Activated B cell treated with CpG ODN at 0.5 μM for 24 hours (primary cell): Measurements from ENCODE around the gene SLC7A5. TPM values are rescaled to one million over a fixed set of nuclear protein-coding genes. Genes with fewer than 3 reads are reported as not detected.

Experiments
- ATAC-seq: fragments of 200-7000 bp; cut with Tn5 transposase; one replicate; pipeline ENCODE4 v1.10.0; 2021; ENCODE audit warnings: low read depth, mild to moderate bottlenecking, moderate library complexity
- CTCF ChIA-PET: fragments of 350-600 bp; sonication (Branson Sonifier 250); formaldehyde crosslinking; loops from one replicate; lab custom pipeline; 2021; ENCODE audit warnings: antibody characterized with exemption; lab: Charles Lee
- POLR2A ChIA-PET: fragments of 350-600 bp; sonication (Branson Sonifier 250); formaldehyde crosslinking; loops from one replicate; lab custom pipeline; 2021; ENCODE audit warnings: antibody characterized with exemption; lab: Charles Lee
- DNase-seq: peaks from one replicate; pipeline ENCODE4 v3.0.0; 2022
- H3K27ac Mint-ChIP-seq: one replicate; pipeline ENCODE4 v1.8.0; 2020; ENCODE audit warnings: mixed read lengths
- H3K27me3 Mint-ChIP-seq: one replicate; pipeline ENCODE4 v1.8.0; 2021; ENCODE audit warnings: mixed read lengths
- H3K36me3 Mint-ChIP-seq: one replicate; pipeline ENCODE4 v1.8.0; 2021; ENCODE audit warnings: low read depth, mixed read lengths
- H3K4me1 Mint-ChIP-seq: one replicate; pipeline ENCODE4 v1.8.0; 2021; ENCODE audit warnings: mixed read lengths
- H3K4me3 Mint-ChIP-seq: one replicate; pipeline ENCODE4 v1.8.0; 2020; ENCODE audit warnings: mild to moderate bottlenecking, mixed read lengths
- H3K9me3 Mint-ChIP-seq: one replicate; pipeline ENCODE4 v1.8.0; 2020; ENCODE audit warnings: mixed read lengths
- CTCF ChIP-seq: fragments of 200-600 bp; IDR thresholded peaks from one replicate; pipeline ENCODE4 v1.8.0; 2022; ENCODE audit warnings: antibody characterized with exemption, mild to moderate bottlenecking
- intact Hi-C: fragments of 100-400 bp; cut with micrococcal nuclease; formaldehyde crosslinking; loops from one replicate; pipeline ENCODE4 v1.15.1; 2024
- total RNA-seq: library from RNA; stranded (reverse); gene quantifications from 2 replicates; pipeline ENCODE4 v1.2.3, GENCODE V29; 2022

Gene SLC7A5
- total RNA-seq, 1 donor from 2014 or later, result 111 TPM

GRCh38 chr16:87846705-87847466 is 22.4 kb downstream of the SLC7A5 start:
- ATAC-seq (no peak), DNase-seq (no peak)
- Mint-ChIP-seq H3K27me3 (no peaks in the 10 kb centered on the region), H3K4me1 (peaks cover 18% of the 10 kb centered on the region), H3K4me3 (no peak overlapping the region), H3K9me3 (no peaks in the 10 kb centered on the region), H3K36me3 (peaks cover 58% of the 10 kb centered on the region), H3K27ac (no peak overlapping the region)
- ChIA-PET CTCF (interaction anchor here (1.4 to 1.8 kb wide), 3 partner anchors 22 to 65 kb away, joined by 4 to 6 read pairs (median 5); partner anchors contain the start of gene SLC7A5), POLR2A (interaction anchor here (1.0 to 1.2 kb wide), 2 partner anchors 23 to 37 kb away, joined by 3 to 5 read pairs; partner anchors contain the start of gene SLC7A5)
- TF ChIP-seq CTCF, result no peak
- intact Hi-C loops, result no loop called here

GRCh38 chr16:87845807-87846619 is 23.3 kb downstream of the SLC7A5 start:
- ATAC-seq (no peak), DNase-seq (no peak)
- Mint-ChIP-seq H3K27me3 (no peaks in the 10 kb centered on the region), H3K36me3 (peaks cover 61% of the 10 kb centered on the region), H3K4me1 (peaks cover 17% of the 10 kb centered on the region), H3K27ac (no peak overlapping the region), H3K9me3 (no peaks in the 10 kb centered on the region), H3K4me3 (no peak overlapping the region)
- TF ChIP-seq CTCF, result no peak
- ChIA-PET POLR2A (interaction anchor here (1.1 to 1.2 kb wide), 2 partner anchors 23 to 36 kb away, joined by 3 read pairs; partner anchors contain the start of gene SLC7A5), CTCF (interaction anchor here (1.4 to 1.8 kb wide), 3 partner anchors 23 to 65 kb away, joined by 4 to 6 read pairs (median 5); partner anchors contain the start of gene SLC7A5)
- intact Hi-C loops, result no loop called here

- no peaks in the 10 kb centered on the region for H3K9me3 Mint-ChIP-seq
- intact Hi-C loops, result no loop called here
- POLR2A ChIA-PET, result interaction anchor here (1.1 kb wide), 1 partner anchor 35 kb away, joined by 3 read pairs; no protein-coding TSS in a partner anchor
- DNase-seq (no peak), ATAC-seq (no peak)
- no peak overlapping the region for H3K27ac Mint-ChIP-seq
- peaks cover 14% of the 10 kb centered on the region for H3K4me1 Mint-ChIP-seq
- H3K27me3 Mint-ChIP-seq, result no peaks in the 10 kb centered on the region
- no peak overlapping the region for H3K4me3 Mint-ChIP-seq
- no peak for TF ChIP-seq CTCF
- CTCF ChIA-PET, result no interaction called here
- peaks cover 56% of the 10 kb centered on the region for H3K36me3 Mint-ChIP-seq
These were observed 24.1 kb downstream of the SLC7A5 start for GRCh38 chr16:87845213-87845612.

DNA sequence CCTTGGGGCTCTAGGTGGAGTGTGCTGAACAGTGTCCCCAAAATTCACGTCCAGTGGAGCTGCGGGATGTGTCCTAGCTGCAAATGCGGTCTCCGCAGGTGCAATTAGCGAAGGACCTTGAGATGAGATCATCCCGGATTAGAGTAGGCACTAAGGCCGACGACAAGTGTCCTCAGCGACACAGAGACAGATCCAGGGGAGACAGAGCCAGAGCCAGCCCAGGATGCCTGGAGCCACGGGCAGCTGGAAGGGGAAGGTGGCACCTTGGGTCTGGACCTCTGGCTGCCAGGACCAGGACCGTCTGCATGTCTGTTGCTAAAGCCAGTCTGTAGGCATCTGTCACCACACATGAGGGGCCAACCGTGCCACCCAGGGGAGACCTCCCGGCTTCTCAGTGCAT is 24.5 kb downstream of the SLC7A5 start:
- peaks cover 11% of the 10 kb centered on the region for H3K4me1 Mint-ChIP-seq
- no peak overlapping the region for H3K27ac Mint-ChIP-seq
- intact Hi-C loops, result no loop called here
- ATAC-seq (no peak), DNase-seq (no peak)
- peaks cover 57% of the 10 kb centered on the region for H3K36me3 Mint-ChIP-seq
- H3K27me3 Mint-ChIP-seq, result no peaks in the 10 kb centered on the region
- POLR2A ChIA-PET, result interaction anchor here (1.1 kb wide), 1 partner anchor 34 kb away, joined by 3 read pairs; no protein-coding TSS in a partner anchor
- no peak overlapping the region for H3K4me3 Mint-ChIP-seq
- no peak for TF ChIP-seq CTCF
- no peaks in the 10 kb centered on the region for H3K9me3 Mint-ChIP-seq
- CTCF ChIA-PET, result no interaction called here
